CD4-positive, alpha-beta T cell treated with Interleukin-17A for 4 hours (primary cell): ENCODE results near the gene LCE3B.

Experiments used
- DNase-seq: peaks from one replicate; pipeline ENCODE4 v3.0.0-alpha.2; 2020; ENCODE audit warnings: mixed read lengths

Gene LCE3B

GRCh38 chr1:152663098-152663497 lies 49.5 kb downstream of the LCE3B start, which contains the start of gene LCE2D:
LCE2D (plus strand) TSS chr1:152663380; CDS start chr1:152664106, 726 bp downstream.
- no peak for DNase-seq
